WTC11 (cell line): ENCODE results near the gene TMEM134.

Experiments
- FOXJ3 ChIP-seq: sonication (generic); formaldehyde crosslinking; IDR thresholded peaks from 2 replicates; pipeline ENCODE4 v1.9.0; 2021; ENCODE audit warnings: missing genetic modification reagents, mild to moderate bottlenecking, borderline replicate concordance
- FOXK1 ChIP-seq: sonication (generic); formaldehyde crosslinking; IDR thresholded peaks from 2 replicates; pipeline ENCODE4 v1.8.0; 2022; ENCODE audit warnings: mild to moderate bottlenecking, moderate library complexity, missing genetic modification reagents
- SP1 ChIP-seq: sonication (generic); formaldehyde crosslinking; conservative IDR thresholded peaks from 2 replicates; pipeline ENCODE4 v1.8.1; 2022; ENCODE audit warnings: missing genetic modification reagents
- ZNF121 ChIP-seq: sonication (generic); formaldehyde crosslinking; IDR thresholded peaks from 2 replicates; pipeline ENCODE4 v1.8.0; 2023; ENCODE audit warnings: missing genetic modification reagents
- ZNF138 ChIP-seq: sonication (generic); formaldehyde crosslinking; conservative IDR thresholded peaks from 2 replicates; pipeline ENCODE4 v1.8.1; 2022; ENCODE audit warnings: mild to moderate bottlenecking, moderate library complexity, missing genetic modification reagents
- ZNF232 ChIP-seq: sonication (generic); formaldehyde crosslinking; IDR thresholded peaks from 2 replicates; pipeline ENCODE4 v1.8.0; 2022; ENCODE audit warnings: mild to moderate bottlenecking, missing genetic modification reagents
- TF ChIP-seq, protein P1 (sequence below): sonication (generic); formaldehyde crosslinking; IDR thresholded peaks from 2 replicates; pipeline ENCODE4 v1.8.1; 2023; ENCODE audit warnings: mild to moderate bottlenecking, missing genetic modification reagents, borderline replicate concordance
- TF ChIP-seq, protein P2 (sequence below): sonication (generic); formaldehyde crosslinking; conservative IDR thresholded peaks from 2 replicates; pipeline ENCODE4 v1.8.1; 2022; ENCODE audit warnings: mild to moderate bottlenecking, missing genetic modification reagents
- TF ChIP-seq, protein P3 (sequence below): sonication (generic); formaldehyde crosslinking; conservative IDR thresholded peaks from 2 replicates; pipeline ENCODE4 v1.8.1; 2023; ENCODE audit warnings: mild to moderate bottlenecking, low read depth, missing genetic modification reagents, moderate library complexity
- TF ChIP-seq, protein P4 (sequence below): sonication (generic); formaldehyde crosslinking; IDR thresholded peaks from 2 replicates; pipeline ENCODE4 v1.8.0; 2022; ENCODE audit warnings: mild to moderate bottlenecking, missing genetic modification reagents
- TF ChIP-seq, protein P5 (sequence below): fragments of 200-600 bp; IDR thresholded peaks from 2 replicates; pipeline ENCODE4 v1.8.0; 2022; ENCODE audit warnings: antibody characterized with exemption

DNA sequence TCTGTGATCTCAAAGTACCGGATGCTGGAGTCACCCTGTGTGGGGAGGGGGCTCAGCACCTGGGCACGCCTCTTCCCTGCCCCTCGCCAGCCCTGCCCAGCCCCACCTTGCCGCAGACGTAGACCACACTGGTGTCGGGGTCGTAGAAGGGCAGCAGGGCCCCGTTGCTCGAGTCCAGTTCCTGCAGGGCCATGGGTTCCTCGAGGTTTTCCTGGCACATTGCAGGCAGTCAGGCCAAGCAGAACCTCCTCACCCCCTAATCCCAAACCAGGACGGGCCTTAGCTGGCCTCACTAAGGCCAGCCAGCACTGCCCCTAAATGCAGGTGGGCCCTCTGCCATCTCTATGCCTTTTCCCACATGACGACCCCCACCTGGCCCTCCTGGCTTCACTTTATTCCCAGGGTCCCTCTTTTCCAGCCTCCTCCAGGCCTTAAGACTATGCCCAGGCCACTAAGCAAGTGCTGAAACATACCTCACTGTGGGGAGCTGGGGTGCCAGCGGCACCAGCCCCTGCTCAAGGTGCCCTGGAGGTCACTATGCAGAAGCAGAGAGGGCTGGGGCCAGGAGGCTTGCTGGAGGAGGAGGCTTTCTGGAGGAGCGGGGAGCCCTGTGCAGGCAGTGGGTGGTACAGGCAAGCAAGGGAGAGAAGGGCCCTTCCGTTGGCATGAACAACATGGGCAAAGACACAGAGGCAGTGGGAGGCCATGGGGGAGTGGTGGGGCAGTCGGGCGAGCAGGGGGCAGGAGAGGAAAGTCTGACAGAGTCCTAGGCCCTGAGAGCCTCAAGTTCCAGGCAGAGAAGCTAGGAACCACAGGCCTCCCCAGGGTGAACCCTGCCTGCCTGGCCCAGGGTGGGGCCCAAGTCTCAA, 28.6 kb downstream of the TMEM134 start:
- TF ChIP-seq ZNF121 (CRISPR knock-in tag) (no peak), ZNF138 (CRISPR knock-in tag) (no peak), SP1 (no peak), FOXJ3 (no peak), ZNF232 (CRISPR knock-in tag) (no peak), FOXK1 (CRISPR knock-in tag) (no peak)
- TF ChIP-seq, protein P1, sequence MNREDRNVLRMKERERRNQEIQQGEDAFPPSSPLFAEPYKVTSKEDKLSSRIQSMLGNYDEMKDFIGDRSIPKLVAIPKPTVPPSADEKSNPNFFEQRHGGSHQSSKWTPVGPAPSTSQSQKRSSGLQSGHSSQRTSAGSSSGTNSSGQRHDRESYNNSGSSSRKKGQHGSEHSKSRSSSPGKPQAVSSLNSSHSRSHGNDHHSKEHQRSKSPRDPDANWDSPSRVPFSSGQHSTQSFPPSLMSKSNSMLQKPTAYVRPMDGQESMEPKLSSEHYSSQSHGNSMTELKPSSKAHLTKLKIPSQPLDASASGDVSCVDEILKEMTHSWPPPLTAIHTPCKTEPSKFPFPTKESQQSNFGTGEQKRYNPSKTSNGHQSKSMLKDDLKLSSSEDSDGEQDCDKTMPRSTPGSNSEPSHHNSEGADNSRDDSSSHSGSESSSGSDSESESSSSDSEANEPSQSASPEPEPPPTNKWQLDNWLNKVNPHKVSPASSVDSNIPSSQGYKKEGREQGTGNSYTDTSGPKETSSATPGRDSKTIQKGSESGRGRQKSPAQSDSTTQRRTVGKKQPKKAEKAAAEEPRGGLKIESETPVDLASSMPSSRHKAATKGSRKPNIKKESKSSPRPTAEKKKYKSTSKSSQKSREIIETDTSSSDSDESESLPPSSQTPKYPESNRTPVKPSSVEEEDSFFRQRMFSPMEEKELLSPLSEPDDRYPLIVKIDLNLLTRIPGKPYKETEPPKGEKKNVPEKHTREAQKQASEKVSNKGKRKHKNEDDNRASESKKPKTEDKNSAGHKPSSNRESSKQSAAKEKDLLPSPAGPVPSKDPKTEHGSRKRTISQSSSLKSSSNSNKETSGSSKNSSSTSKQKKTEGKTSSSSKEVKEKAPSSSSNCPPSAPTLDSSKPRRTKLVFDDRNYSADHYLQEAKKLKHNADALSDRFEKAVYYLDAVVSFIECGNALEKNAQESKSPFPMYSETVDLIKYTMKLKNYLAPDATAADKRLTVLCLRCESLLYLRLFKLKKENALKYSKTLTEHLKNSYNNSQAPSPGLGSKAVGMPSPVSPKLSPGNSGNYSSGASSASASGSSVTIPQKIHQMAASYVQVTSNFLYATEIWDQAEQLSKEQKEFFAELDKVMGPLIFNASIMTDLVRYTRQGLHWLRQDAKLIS, result no peak
- TF ChIP-seq, protein P2, sequence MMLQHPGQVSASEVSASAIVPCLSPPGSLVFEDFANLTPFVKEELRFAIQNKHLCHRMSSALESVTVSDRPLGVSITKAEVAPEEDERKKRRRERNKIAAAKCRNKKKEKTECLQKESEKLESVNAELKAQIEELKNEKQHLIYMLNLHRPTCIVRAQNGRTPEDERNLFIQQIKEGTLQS (CRISPR knock-in tag), result no peak
- TF ChIP-seq, protein P3, sequence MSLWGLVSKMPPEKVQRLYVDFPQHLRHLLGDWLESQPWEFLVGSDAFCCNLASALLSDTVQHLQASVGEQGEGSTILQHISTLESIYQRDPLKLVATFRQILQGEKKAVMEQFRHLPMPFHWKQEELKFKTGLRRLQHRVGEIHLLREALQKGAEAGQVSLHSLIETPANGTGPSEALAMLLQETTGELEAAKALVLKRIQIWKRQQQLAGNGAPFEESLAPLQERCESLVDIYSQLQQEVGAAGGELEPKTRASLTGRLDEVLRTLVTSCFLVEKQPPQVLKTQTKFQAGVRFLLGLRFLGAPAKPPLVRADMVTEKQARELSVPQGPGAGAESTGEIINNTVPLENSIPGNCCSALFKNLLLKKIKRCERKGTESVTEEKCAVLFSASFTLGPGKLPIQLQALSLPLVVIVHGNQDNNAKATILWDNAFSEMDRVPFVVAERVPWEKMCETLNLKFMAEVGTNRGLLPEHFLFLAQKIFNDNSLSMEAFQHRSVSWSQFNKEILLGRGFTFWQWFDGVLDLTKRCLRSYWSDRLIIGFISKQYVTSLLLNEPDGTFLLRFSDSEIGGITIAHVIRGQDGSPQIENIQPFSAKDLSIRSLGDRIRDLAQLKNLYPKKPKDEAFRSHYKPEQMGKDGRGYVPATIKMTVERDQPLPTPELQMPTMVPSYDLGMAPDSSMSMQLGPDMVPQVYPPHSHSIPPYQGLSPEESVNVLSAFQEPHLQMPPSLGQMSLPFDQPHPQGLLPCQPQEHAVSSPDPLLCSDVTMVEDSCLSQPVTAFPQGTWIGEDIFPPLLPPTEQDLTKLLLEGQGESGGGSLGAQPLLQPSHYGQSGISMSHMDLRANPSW (CRISPR knock-in tag), result no peak
- TF ChIP-seq, protein P4, sequence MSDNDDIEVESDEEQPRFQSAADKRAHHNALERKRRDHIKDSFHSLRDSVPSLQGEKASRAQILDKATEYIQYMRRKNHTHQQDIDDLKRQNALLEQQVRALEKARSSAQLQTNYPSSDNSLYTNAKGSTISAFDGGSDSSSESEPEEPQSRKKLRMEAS (CRISPR knock-in tag), result no peak
- TF ChIP-seq, protein P5, sequence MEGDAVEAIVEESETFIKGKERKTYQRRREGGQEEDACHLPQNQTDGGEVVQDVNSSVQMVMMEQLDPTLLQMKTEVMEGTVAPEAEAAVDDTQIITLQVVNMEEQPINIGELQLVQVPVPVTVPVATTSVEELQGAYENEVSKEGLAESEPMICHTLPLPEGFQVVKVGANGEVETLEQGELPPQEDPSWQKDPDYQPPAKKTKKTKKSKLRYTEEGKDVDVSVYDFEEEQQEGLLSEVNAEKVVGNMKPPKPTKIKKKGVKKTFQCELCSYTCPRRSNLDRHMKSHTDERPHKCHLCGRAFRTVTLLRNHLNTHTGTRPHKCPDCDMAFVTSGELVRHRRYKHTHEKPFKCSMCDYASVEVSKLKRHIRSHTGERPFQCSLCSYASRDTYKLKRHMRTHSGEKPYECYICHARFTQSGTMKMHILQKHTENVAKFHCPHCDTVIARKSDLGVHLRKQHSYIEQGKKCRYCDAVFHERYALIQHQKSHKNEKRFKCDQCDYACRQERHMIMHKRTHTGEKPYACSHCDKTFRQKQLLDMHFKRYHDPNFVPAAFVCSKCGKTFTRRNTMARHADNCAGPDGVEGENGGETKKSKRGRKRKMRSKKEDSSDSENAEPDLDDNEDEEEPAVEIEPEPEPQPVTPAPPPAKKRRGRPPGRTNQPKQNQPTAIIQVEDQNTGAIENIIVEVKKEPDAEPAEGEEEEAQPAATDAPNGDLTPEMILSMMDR, result no peak
